ENCODE results near the gene LGALS3. TPM values are rescaled to one million over a fixed set of nuclear protein-coding genes. Genes with fewer than 3 reads are reported as not detected.

Gene LGALS3
- total RNA-seq, 1 donor: 368 TPM

DNA sequence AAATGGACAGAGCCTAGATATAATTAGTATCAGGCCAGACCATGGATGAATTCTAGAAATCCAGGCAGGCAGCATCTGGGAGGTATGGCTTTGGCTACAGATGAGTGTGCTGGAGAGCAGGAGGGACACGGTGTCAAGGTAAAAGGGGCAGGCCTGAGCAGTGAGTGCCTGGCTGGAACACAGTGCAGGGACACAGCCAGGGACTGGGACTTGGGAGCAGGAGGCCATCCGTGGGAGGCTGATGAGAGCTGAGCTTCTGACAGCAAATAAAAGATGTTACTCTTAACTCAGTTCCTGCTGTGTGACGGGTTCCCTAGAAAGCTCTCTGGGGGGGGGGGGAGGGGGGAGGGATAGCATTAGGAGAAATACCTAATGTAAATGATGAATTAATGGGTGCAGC, 13.6 kb upstream of the LGALS3 start:
- H3K4me2 ChIP-seq (ENCODE audit: insufficient read depth, low read length): no peak overlapping the region
- no peak for DNase-seq (ENCODE audit: insufficient read length, low spot score, missing footprints)

DNA sequence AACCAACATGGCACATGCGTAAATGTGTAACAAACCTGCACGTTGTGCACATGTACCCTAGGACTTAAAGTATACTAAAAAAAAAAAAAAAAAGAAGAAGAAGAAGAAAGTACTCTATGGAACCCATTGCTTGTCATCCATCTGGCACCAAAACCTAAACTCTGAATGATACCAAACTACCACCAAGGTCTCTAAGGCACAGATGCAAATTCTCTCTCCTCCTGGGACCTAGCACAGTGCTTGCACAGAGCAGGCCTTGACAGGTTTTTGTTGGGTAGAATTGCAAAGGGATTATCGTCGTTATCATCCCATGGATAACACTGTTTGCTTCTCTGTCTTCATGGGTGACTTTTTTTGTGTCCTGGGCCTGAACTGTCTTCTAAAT, 13.2 kb upstream of the LGALS3 start:
- Histone ChIP-seq H3K4me2 (ENCODE audit: insufficient read depth, low read length) (no peak overlapping the region), H3K4me1 (ENCODE audit: insufficient read depth, low read length) (peaks cover 6% of the 10 kb centered on the region), H3K4me3 (ENCODE audit: insufficient read depth, low read length) (no peak overlapping the region), H2AFZ (ENCODE audit: low read length) (no peak overlapping the region), H4K20me1 (ENCODE audit: insufficient read depth, low read length) (no peaks in the 10 kb centered on the region), H3K27me3 (ENCODE audit: insufficient read depth, low read length) (no peaks in the 10 kb centered on the region), H3K9me3 (ENCODE audit: low read depth, low read length) (no peaks in the 10 kb centered on the region), H3K36me3 (ENCODE audit: insufficient read depth, low read length) (no peaks in the 10 kb centered on the region), H3K27ac (ENCODE audit: low read depth, low read length) (no peak overlapping the region), H3K79me2 (ENCODE audit: insufficient read depth, low read length) (no peaks in the 10 kb centered on the region)
- TF ChIP-seq, protein P1, sequence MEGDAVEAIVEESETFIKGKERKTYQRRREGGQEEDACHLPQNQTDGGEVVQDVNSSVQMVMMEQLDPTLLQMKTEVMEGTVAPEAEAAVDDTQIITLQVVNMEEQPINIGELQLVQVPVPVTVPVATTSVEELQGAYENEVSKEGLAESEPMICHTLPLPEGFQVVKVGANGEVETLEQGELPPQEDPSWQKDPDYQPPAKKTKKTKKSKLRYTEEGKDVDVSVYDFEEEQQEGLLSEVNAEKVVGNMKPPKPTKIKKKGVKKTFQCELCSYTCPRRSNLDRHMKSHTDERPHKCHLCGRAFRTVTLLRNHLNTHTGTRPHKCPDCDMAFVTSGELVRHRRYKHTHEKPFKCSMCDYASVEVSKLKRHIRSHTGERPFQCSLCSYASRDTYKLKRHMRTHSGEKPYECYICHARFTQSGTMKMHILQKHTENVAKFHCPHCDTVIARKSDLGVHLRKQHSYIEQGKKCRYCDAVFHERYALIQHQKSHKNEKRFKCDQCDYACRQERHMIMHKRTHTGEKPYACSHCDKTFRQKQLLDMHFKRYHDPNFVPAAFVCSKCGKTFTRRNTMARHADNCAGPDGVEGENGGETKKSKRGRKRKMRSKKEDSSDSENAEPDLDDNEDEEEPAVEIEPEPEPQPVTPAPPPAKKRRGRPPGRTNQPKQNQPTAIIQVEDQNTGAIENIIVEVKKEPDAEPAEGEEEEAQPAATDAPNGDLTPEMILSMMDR (IDR thresholded peaks at IDR 0.05; ENCODE audit: extremely low read depth, low read depth, low read length): no peak
- no peak for DNase-seq (ENCODE audit: insufficient read length, low spot score, missing footprints)

More for the DNA sequence above, 13.6 kb upstream of the LGALS3 start:
- Histone ChIP-seq H3K4me3 (ENCODE audit: insufficient read depth, low read length) (no peak overlapping the region), H4K20me1 (ENCODE audit: insufficient read depth, low read length) (no peaks in the 10 kb centered on the region), H3K27me3 (ENCODE audit: insufficient read depth, low read length) (no peaks in the 10 kb centered on the region), H3K9me3 (ENCODE audit: low read depth, low read length) (no peaks in the 10 kb centered on the region), H2AFZ (ENCODE audit: low read length) (no peak overlapping the region), H3K4me1 (ENCODE audit: insufficient read depth, low read length) (peaks cover 6% of the 10 kb centered on the region), H3K79me2 (ENCODE audit: insufficient read depth, low read length) (no peaks in the 10 kb centered on the region), H3K36me3 (ENCODE audit: insufficient read depth, low read length) (no peaks in the 10 kb centered on the region), H3K27ac (ENCODE audit: low read depth, low read length) (no peak overlapping the region)
- TF ChIP-seq, protein P1 (IDR thresholded peaks at IDR 0.05; ENCODE audit: extremely low read depth, low read depth, low read length): no peak

DNA sequence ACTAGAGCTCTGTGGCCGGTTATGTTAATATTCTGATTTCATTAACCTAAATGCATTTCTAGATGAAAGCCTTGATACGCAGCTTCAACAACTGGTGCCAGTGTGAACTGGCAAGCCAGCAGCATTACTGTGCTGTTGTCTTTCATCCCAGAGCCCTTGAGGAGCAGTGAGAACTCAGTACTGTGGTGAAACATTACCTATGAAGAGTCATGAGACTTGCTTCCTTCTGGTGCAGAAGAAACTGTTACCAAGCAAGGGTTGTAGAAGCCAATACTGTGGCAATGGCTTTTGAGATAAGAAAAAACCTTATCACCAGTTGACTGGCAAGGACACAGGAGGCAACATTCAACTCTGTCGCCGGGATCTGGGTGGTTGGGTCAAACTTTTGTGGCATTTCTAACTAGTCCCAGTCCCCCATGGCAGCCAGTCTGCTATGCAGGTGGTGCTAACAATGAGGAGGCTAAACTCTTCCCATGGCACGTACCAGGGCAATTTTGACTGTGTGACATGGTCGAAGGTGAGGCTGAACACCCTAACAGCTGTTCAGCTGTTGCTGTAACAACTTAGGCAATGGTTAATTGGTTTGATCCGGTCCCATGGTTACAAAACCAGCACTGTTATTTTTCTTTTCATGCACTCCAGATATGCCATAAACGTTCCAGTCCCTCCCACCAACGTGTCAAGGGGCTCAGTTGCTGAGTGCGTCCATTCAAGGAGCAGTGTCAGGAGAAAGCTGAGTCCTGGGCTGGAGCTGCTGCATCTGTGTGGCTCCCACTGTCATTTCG, 12.6 kb upstream of the LGALS3 start:
- no peak overlapping the region for H3K4me3 ChIP-seq (ENCODE audit: insufficient read depth, low read length)
- H3K9me3 ChIP-seq (ENCODE audit: low read depth, low read length): no peaks in the 10 kb centered on the region
- no peaks in the 10 kb centered on the region for H3K27me3 ChIP-seq (ENCODE audit: insufficient read depth, low read length)
- no peaks in the 10 kb centered on the region for H4K20me1 ChIP-seq (ENCODE audit: insufficient read depth, low read length)
- no peaks in the 10 kb centered on the region for H3K79me2 ChIP-seq (ENCODE audit: insufficient read depth, low read length)
- peaks cover 6% of the 10 kb centered on the region for H3K4me1 ChIP-seq (ENCODE audit: insufficient read depth, low read length)
- no peaks in the 10 kb centered on the region for H3K36me3 ChIP-seq (ENCODE audit: insufficient read depth, low read length)
- no peak overlapping the region for H3K4me2 ChIP-seq (ENCODE audit: insufficient read depth, low read length)
- DNase-seq (ENCODE audit: insufficient read length, low spot score, missing footprints): no peak
- H3K27ac ChIP-seq (ENCODE audit: low read depth, low read length): no peak overlapping the region
- H2AFZ ChIP-seq (ENCODE audit: low read length): no peak overlapping the region
- TF ChIP-seq, protein P1 (IDR thresholded peaks at IDR 0.05; ENCODE audit: extremely low read depth, low read depth, low read length): no peak

- DNase-seq (ENCODE audit: insufficient read length, low spot score, missing footprints): no peak
- no peaks in the 10 kb centered on the region for H4K20me1 ChIP-seq (ENCODE audit: insufficient read depth, low read length)
- H3K4me2 ChIP-seq (ENCODE audit: insufficient read depth, low read length): no peak overlapping the region
- H3K4me3 ChIP-seq (ENCODE audit: insufficient read depth, low read length): no peak overlapping the region
- peaks cover 15% of the 10 kb centered on the region for H3K4me1 ChIP-seq (ENCODE audit: insufficient read depth, low read length)
- peak overlapping the region; percentile 73 for H2AFZ ChIP-seq (ENCODE audit: low read length)
- H3K9me3 ChIP-seq (ENCODE audit: low read depth, low read length): no peaks in the 10 kb centered on the region
- H3K79me2 ChIP-seq (ENCODE audit: insufficient read depth, low read length): no peaks in the 10 kb centered on the region
- TF ChIP-seq, protein P1 (IDR thresholded peaks at IDR 0.05; ENCODE audit: extremely low read depth, low read depth, low read length): no peak
- no peaks in the 10 kb centered on the region for H3K27me3 ChIP-seq (ENCODE audit: insufficient read depth, low read length)
- no peaks in the 10 kb centered on the region for H3K36me3 ChIP-seq (ENCODE audit: insufficient read depth, low read length)
- peak overlapping the region; percentile 27 for H3K27ac ChIP-seq (ENCODE audit: low read depth, low read length)
Observed at GRCh38 chr14:55117803-55118441, 11.1 kb upstream of the LGALS3 start.
